Subcutaneous abdominal adipose tissue (tissue), 5 donors: ENCODE measurements around the gene ELL3.
"Not testable (repeated sequence)": the region's sequence is repeated elsewhere in the genome, so short reads cannot be mapped to it uniquely, and the experiment has no call there.

ENCODE experiments used
- H3K27ac ChIP-seq: one replicate; pipeline ENCODE4 v1.7.0; 2013; ENCODE audit warnings: low read depth, mild to moderate bottlenecking, inconsistent platforms, low read length, moderate library complexity
- H3K27me3 ChIP-seq, 5 donors: one replicate each; pipeline ENCODE4 v1.7.0; 2013; ENCODE audit warnings: low read length in 5 of 5, inconsistent platforms in 1 of 5; ENCODE audit not compliant: control insufficient read depth in 5 of 5, insufficient read depth in 4 of 5
- H3K36me3 ChIP-seq, 5 donors: one replicate each; pipeline ENCODE4 v1.7.0; 2013; ENCODE audit warnings: low read length in 5 of 5; ENCODE audit not compliant: control insufficient read depth in 5 of 5, insufficient read depth in 5 of 5
- H3K4me1 ChIP-seq, 5 donors: one replicate each; pipeline ENCODE4 v1.7.0; 2013; ENCODE audit warnings: low read length in 5 of 5, mild to moderate bottlenecking in 3 of 5, moderate library complexity in 1 of 5; ENCODE audit not compliant: control insufficient read depth in 5 of 5, insufficient read depth in 5 of 5
- H3K4me3 ChIP-seq, 5 donors: one replicate each; pipeline ENCODE4 v1.7.0; 2013; ENCODE audit warnings: low read length in 5 of 5, low read depth in 1 of 5
- H3K9ac ChIP-seq, 5 donors: one replicate each; pipeline ENCODE4 v1.7.0; 2013; ENCODE audit warnings: low read length in 5 of 5, mild to moderate bottlenecking in 4 of 5, moderate library complexity in 3 of 5
- H3K9me3 ChIP-seq, 5 donors: one replicate each; pipeline ENCODE4 v1.7.0; 2013; ENCODE audit warnings: low read length in 5 of 5; ENCODE audit not compliant: control insufficient read depth in 5 of 5
- donor health status: healthy.
- donor health status: healthy.
- donor health status: healthy.
- donor health status: healthy.
- donor health status: healthy.

Gene ELL3

GRCh38 chr15:43776718-43777266 lies at the start of gene ELL3:
TSS of gene ELL3 (minus strand) at chr15:43776966. CDS start at chr15:43776901, 65 bp downstream.
- Histone ChIP-seq H3K4me1 (peaks cover 2 to 22% (median 13%) of the 10 kb centered on the region in 5 donors), H3K27me3 (no peaks in the 10 kb centered on the region), H3K4me3 (peak within 1 kb of the TSS; percentile 72 to 90 (median 82)), H3K27ac (peak within 1 kb of the TSS; percentile 91), H3K36me3 (peaks cover 10 to 21% (median 17%) of the 10 kb centered on the region in 5 donors), H3K9ac (peak within 1 kb of the TSS; percentile 63 to 86 (median 83)), H3K9me3 (no peaks in the 10 kb centered on the region)

GRCh38 chr15:43826029-43826507 lies 49.3 kb upstream of the ELL3 start:
- H3K9me3 ChIP-seq: no peaks in the 10 kb centered on the region
- no peaks in the 10 kb centered on the region for H3K27me3 ChIP-seq
- peaks cover 1 to 41% (median 33%) of the 10 kb centered on the region in 5 donors for H3K4me1 ChIP-seq
- H3K36me3 ChIP-seq: no peaks in the 10 kb centered on the region
- H3K27ac ChIP-seq: peak overlapping the region; percentile 37
- peak overlapping the region in 1 of 5 donors; percentile 80 for H3K9ac ChIP-seq
- peak overlapping the region in 4 of 5 donors; percentile 55 to 76 (median 74) for H3K4me3 ChIP-seq

- not testable (repeated sequence) for H3K27ac ChIP-seq, H3K4me3 ChIP-seq, H3K9ac ChIP-seq, H3K36me3 ChIP-seq, H3K9me3 ChIP-seq, H3K27me3 ChIP-seq
- H3K4me1 ChIP-seq: peaks cover 1 to 41% (median 33%) of the 10 kb centered on the region in 5 donors
These were observed 48.5 kb upstream of the ELL3 start for GRCh38 chr15:43825305-43825704.

GRCh38 chr15:43824302-43825246 lies 47.8 kb upstream of the ELL3 start, which contains the start of gene MFAP1:
TSS of gene MFAP1 (minus strand) at chr15:43824690. CDS start at chr15:43824569, 121 bp downstream.
- no peaks in the 10 kb centered on the region for H3K9me3 ChIP-seq

GRCh38 chr15:43821505-43821904 lies 44.7 kb upstream of the ELL3 start:
- H3K4me1 ChIP-seq: peaks cover 1 to 28% (median 23%) of the 10 kb centered on the region in 5 donors
- peaks cover 5 to 14% (median 12%) of the 10 kb centered on the region in 5 donors for H3K36me3 ChIP-seq
- no peak overlapping the region for H3K4me3 ChIP-seq
- H3K9me3 ChIP-seq: no peaks in the 10 kb centered on the region
- H3K27ac ChIP-seq: no peak overlapping the region
- H3K27me3 ChIP-seq: no peaks in the 10 kb centered on the region
- H3K9ac ChIP-seq: no peak overlapping the region

More at GRCh38 chr15:43824302-43825246, 47.8 kb upstream of the ELL3 start, which contains the start of gene MFAP1:
- Histone ChIP-seq H3K27me3 (no peaks in the 10 kb centered on the region), H3K27ac (peak within 1 kb of the TSS; percentile 97), H3K36me3 (peaks cover 0 to 4% (median 0%) of the 10 kb centered on the region in 5 donors), H3K4me1 (peaks cover 1 to 41% (median 33%) of the 10 kb centered on the region in 5 donors), H3K4me3 (peak within 1 kb of the TSS; percentile 82 to 100 (median 92)), H3K9ac (peak within 1 kb of the TSS; percentile 84 to 95 (median 92))

GRCh38 chr15:43815064-43815463 lies 38.3 kb upstream of the ELL3 start:
- H3K9me3 ChIP-seq, H3K27me3 ChIP-seq, H3K4me3 ChIP-seq, H3K27ac ChIP-seq, H3K4me1 ChIP-seq, H3K9ac ChIP-seq: not testable (repeated sequence)
- H3K36me3 ChIP-seq: peaks cover 32 to 56% (median 52%) of the 10 kb centered on the region in 5 donors

- Histone ChIP-seq H3K27ac (no peak overlapping the region), H3K4me1 (no peaks in the 10 kb centered on the region), H3K9ac (no peak overlapping the region), H3K9me3 (no peaks in the 10 kb centered on the region), H3K4me3 (no peak overlapping the region), H3K27me3 (no peaks in the 10 kb centered on the region), H3K36me3 (peaks cover 39 to 92% (median 77%) of the 10 kb centered on the region in 5 donors)
These were observed 32.4 kb upstream of the ELL3 start for GRCh38 chr15:43808960-43809678.

GRCh38 chr15:43808435-43808950 lies 31.7 kb upstream of the ELL3 start:
- no peaks in the 10 kb centered on the region for H3K4me1 ChIP-seq
- H3K9me3 ChIP-seq: no peaks in the 10 kb centered on the region
- no peak overlapping the region for H3K4me3 ChIP-seq
- no peaks in the 10 kb centered on the region for H3K27me3 ChIP-seq
- no peak overlapping the region for H3K27ac ChIP-seq
- peaks cover 40 to 88% (median 73%) of the 10 kb centered on the region in 5 donors for H3K36me3 ChIP-seq
- no peak overlapping the region for H3K9ac ChIP-seq

- Histone ChIP-seq H3K4me1 (peaks cover 0 to 36% (median 25%) of the 10 kb centered on the region in 5 donors), H3K36me3 (peaks cover 22 to 66% (median 53%) of the 10 kb centered on the region in 5 donors)
- H3K9me3 ChIP-seq, H3K27me3 ChIP-seq, H3K4me3 ChIP-seq, H3K9ac ChIP-seq, H3K27ac ChIP-seq: not testable (repeated sequence)
These were observed 25.9 kb upstream of the ELL3 start for GRCh38 chr15:43802676-43803075.
